Activated CD8-positive, alpha-beta memory T cell treated with anti-CD3 and anti-CD28 coated beads, Interleukin-2, amount 50 U/mL, for 24 hours (primary cell): ENCODE data around the gene HS1BP3.
A peak's percentile ranks its signal among the peaks of the same experiment; 100 is the strongest.

ENCODE experiments used
- DNase-seq: peaks from one replicate; pipeline ENCODE4 v3.0.0-alpha.2; 2020; ENCODE audit errors: extremely low read depth

The HS1BP3 gene

DNA sequence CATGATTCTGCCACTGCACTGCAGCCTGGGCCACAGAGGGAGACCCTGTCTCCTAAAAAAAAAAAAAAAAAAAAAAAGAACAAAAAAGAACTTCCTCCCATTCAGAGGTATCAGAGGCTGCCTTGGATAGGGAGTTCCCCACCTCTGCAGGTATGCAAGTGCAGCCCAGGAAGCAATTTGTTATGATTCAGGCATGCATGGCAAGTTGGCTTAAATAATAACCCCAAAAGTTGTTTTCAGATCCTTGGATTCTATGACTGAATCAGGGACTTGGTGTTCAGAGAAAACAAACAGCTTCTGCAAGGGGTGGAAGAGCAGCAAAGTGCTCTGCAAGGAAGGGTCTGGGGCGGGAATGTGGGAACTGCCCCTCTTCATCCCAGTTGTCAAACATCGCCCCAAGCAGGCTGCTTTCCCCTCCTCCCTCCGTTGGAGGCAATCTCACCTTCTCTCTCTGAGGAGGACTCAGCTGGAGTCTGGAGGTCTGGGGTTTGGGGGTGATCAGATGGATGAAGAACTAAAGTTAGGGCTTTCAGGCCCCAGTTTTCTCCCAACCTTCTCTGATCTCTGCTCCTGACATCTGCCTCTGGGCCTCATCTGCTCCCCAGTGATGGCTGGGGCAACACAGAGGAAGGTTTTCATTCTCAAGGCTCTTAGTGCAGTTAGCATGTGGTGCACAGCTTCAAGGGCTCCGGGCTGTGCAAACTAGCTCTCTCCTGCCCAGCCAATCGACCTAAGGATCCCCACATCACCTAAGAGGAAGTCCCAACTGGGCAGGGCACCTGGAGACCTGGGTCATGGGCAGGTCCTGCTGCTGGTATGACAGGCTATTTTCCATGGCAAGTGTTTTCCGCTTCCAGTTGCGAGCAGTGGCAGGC, 12.5 kb upstream of the HS1BP3 start:
- DNase-seq, result no peak

DNA sequence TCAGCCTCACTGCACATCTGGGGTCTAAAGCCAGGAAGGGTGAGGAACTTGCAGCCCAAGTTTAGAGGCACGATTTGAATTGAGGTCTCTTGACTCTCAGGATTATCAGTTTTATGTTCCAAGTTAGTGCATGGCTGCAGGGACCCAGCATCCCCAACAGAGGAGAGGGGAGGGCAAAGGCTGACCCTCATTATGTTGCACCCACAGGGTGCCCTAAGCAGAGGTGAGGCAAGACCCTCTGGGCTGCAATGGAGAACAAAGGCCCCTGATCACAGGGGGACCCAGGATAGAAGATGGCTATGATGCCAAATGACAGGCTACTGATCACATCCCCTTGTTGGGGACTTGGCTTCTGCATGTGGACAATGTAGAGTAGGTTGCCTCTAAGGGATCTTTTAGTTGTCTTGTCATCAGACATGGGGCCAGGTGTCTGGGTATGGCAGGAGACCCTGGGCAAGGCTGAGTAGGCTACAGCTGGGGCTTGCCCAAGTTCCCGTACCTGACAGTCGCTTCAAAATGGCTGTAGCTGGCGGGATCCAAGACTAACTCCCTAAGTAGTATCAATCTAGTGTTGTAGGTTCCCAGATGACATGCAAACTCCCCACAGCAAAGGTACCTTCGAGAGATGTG, 11.5 kb upstream of the HS1BP3 start:
- no peak for DNase-seq

DNA sequence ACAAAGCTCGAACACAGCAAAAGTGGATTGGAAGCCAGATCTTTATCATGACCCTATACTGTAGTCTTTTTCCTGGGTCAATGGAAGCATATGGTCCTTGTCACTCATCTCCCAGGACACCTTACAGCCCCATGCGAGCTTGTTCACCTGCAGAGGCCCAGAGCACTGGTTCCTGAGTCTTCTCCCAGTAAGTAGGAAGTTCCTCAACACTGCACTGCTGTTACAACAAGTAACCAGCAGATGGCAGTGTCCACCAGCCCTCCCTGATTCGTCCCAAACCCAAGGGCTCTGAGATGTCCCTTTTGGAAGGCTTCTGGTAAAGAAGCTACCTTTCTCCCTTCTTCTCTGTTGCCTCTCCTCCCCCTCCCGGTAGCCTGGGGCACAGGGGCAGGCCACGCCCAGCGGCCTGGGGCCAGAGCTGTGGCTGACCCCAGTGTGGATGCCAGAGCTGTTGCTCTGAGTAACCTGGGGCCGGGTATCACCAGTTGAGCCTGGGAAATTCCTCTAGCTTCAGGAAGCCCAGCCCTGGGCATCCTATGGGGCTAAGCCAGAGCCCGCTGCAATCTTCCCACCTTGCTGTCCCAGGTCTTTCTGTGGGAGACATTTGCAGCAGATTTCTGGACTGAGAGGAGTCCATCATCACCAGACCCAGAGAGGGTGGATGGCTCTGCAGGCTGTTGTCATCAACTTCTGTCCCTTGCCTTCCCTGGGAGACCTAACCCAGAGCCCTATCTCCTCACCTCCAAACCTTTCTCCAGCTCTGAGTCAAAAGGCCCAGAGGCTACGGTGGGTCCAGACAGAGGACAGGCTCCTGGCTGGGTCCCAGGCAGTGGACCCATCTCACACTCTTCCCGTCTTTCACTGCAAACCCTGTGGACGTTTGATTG, 10.8 kb upstream of the HS1BP3 start:
- peak; percentile 23 for DNase-seq

DNA sequence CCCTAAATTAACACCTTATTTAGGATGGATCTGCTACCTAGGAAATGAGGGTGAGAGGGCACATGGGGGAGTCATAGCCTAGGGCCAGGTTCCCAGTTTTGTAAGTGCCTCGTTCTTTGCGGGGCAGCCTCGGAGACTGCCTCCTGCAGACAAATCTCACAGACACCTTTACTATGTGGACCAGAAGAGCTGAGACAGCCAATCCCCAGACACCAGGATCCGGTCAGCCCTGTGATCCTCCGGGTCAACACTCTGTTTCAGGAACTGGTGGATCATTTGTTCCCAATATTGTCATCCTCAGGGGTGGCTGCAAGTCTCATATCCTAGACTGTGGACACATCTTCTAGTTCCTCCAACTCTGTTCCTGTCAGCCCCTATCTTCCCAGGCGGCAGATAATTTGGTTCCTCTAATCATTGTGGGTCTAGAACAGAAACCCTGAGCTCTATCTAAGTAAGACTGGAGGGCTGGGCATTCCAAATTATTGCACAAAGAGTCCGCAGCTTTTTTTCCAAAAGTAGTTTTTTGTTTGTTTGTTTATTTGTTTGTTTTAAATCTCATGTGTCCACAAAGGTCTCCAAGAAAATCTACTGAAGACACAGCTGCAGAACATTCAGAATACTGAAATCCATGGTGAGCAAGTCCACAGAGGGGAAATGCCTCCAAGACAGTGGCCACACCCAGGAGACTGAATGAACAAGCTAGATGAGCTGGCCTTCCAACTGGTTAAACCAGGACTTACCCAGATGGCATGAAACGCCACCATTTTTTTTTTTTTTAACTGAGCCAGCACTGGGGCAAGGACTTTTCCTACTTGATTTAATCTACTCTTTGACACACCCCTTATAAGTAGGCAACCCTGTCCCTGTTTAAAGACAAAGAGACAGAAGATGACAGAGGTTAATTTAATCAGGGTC, 9.9 kb upstream of the HS1BP3 start:
- no peak for DNase-seq

DNA sequence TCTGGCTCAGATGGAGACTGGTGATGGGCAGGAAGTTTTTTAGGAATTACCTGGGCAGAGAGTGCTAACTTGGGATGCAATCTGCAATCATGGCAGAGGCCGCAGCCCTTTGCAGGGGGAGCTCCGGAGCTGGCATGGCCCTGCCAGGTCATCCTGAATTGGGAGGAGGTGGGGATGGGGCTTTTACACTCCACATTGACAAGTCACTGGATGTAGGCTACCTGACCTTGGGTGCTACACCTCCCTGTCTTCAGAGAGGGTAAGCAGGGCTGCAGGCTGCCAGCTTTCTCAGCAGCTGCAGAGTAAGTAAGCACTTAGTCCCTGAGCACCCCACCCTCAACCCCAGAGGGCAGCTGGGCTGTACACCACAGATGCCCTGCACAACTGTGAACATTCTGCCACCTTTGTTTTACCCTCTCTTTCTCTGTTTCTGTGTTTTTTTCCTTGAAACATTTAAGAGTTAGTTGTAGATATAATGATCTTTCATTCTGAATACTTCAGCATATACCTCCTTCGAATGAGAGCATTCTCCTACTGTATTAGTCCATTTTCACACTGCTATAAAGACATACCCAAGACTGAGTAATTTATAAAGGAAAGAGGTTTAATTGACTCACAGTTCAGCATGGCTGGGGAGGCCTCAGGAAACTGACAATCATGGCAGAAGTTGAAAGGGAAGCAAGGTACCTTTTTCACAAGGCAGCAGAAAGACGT, 6.8 kb upstream of the HS1BP3 start:
- DNase-seq, result no peak

DNA sequence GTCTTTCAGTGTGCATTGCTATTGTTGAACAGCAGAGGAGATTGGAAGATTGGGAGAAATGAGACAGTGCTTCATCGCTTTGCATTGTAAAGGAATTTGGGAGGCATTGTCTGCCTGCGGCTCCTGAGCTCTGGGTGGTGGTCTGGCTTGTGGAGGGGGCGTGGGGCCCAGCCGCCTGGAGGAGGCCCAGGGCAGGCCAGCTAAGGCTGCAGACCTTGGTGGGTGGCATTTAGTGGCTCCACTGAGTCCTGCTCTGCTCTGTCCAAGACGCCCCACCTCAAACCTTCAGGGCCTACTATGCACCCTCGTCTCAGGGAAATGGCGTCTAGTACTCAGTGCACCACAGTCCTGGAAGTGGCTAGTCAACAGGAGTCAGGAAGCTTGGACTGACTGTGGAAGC, 5.7 kb upstream of the HS1BP3 start:
- no peak for DNase-seq

DNA sequence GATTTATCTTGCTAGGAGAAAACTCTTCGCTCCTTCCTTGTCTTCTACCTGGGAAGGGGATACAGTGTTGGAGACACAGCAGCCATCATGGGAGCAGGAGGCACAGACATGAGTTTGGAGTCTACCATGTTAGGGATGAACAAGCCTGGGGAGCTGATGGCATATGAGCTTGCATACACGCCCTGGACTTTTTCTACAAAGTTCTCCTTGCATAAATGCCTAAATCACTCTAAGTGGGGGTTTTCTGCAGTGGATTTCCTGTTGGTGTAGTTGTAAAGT, 3.6 kb upstream of the HS1BP3 start:
- no peak for DNase-seq

DNA sequence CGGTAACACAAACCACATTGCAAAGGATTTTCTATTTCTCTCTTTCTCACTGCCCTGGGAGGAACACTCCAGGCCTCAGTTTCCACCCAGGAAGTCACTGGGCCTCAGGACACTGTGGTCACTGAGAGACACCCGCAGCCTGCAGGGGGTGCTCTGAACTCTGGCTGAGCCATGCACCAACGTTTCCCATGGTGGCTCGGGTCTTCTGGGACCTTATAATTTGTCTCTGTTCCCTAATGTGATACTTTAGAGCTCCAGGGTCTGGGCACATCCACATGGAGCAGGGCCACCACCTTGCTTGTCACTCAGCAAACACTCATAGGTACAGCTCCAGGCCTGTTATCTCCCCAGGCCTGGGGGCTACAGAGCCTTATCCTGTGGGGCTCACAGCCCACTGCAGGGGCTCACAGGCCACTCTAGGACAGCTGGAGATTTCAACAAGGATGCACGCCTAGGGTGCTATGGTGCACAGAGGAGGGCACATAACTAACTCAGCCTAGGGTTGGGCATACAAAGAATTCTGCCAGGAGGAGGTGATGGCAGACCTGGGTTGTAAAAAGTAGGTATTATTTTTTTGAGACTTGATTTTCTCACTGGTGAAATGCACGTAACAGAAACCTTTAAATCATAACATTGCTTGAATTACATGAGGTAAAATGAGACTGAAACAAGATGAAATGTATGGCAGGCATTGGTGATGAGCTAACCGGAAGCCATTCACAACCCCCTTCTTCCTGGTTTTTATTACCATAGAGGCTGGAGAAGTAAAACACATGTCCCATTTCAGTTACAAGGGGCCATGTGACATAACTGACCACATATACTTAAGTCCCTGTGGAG, 3.0 kb upstream of the HS1BP3 start:
- DNase-seq, result no peak

DNA sequence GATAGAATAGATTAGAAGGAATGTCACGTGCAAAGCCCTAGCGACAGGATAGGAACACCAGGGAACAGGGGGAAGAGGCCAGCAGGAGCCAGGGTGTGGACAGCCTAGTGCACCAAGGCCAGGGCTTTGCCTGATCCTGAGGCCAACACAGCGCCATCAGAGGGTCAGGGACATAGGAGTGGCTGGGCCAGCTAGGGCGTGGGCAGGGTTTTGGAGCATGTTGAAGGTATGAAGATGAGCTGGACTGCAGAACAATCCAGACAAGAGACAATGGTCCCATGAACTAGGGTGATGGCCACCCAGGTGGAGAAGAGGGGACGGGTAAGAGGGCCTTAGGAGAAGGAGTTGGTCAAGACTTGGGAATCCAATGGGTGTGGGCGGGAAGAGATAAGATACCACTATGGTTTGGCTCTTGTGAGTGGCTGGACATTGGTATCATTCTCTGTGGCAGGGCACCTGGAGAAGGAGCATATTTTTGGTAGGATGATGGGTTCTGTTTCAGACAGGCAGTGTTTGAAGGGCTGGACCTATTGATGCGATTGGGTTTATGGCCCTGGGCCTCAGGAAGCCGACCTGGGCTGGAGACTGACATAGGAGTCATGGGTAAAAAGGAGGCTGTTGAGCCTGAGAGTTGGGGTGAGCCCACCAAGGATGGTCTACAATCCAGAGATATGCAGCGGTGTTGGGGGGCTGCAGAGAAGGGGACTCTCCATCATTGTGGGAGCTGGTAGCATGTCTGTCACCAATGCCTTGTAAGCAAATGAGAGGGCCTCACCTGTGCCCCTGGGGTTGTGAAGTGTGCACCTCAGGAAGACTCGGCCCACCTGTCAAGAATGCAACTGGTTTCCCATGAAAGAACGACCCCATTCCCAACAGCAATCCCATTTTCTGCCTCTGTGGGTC, 2.0 kb upstream of the HS1BP3 start:
- no peak for DNase-seq

DNA sequence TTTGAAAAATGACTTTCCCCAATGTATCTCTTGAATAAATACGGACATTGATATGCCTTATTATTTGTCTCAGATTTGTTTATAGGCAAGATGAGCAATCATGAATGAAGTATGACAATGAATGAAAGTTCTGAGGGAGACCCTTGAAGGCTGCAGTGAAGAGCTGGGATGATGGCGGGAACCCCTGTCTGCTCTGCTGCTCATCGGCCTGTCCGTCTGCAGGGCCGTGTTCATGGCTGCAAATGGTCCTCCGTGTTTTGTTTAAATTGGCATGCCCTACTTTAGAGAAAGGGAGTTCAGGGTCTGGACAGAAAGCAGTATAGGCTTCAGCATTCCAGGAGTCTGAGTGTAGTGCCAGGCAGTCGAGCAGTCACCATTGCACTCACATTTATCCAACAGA, 1.2 kb upstream of the HS1BP3 start:
- DNase-seq, result no peak

DNA sequence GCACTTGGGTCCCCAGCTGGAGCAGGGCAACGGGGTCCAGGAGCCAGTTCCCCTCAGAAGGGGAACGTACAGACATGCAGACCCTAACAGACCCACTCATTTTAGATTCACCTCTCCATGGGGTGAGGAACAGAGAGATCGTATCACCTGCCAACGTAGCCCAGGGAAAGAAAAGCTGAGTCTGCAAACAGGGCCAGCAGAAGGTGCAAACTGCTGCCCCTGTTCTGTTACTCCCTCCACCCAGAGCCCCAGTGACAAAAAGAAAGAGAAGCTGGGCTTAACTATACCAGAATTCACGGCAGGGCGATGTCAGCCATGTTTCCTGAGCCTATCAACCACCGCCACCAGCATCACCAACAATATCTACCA, 817 bp upstream of the HS1BP3 start:
- no peak for DNase-seq

DNA sequence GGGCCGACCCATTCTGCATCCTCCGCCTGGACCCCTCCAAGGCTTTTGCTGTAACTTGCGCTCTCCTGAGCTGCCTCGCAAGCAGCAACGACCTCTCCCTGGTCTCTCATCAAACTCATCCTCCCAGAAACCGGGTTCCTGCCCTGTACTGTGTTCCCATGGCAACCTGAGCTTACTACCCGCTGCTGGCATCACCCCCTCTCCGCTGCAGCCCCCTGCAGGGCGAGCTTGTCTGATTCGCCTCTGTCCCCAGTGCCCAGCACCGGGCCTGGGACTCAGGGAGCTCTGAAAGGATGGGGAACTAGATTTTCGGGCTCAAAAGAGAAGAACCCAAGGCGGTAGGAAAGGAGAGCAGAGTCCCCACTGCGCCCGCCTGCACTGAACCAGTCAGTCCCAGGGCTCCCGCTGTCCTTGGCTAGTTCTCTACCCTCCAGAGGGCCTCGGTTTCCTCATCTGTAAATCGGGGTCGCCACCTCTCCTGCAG, 463 bp downstream of the HS1BP3 start:
- DNase-seq, result no peak

DNA sequence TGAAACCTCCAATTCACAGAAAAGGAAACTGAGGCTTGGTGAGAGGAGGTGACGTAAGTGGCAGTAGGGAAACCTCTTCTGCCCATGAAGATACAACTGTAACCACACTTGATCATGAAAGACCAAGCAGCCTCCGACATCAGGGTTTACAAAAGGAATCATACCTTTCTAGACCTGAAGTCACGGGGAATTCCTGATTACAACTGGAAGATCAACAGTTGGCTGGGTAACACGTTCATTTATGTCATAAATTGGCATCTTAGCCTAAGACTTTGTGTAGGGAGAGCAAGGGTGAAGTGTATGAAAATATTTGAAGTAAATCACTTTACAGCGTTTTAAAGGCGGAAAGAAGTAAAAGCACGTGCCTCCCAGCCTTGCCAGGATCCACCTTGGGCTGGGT, 922 bp downstream of the HS1BP3 start:
- no peak for DNase-seq

DNA sequence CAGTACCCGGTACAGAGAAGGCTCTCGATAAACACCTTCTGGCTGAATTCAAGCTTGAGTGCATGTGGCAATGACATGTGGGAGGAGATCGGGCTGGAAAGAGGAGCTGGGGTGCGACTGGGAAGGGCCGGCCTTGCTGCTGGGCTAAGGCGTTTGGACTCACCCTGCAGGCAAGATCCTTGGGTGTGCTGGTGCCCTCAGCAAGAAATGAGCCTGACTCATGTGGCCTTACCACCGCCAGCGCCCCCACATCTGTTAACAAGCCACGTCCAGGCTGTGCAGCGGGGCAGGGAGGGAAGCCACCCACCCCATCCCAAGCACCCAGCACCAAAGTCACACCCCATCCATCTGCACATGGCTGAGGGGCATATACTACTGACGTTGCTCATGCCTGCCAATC, 1.3 kb downstream of the HS1BP3 start:
- no peak for DNase-seq

DNA sequence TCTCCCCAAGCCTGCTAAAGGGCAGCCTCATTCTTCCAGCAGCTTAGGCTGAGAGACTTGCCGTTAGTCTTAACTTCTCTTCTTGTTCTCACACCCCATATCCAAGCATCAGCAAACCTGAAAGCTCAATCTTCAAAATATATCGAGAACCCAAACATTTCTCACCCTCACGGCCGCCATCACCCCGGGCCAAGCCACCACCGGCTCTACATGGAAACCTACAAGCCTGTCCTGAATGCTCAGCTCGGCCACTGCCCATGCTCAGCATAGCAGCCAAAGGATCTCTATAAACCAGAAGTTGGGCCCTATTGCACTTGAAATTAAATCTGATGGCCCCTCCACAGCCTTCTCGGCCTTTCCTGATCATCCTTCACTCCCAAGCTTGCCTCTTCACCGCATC, 2.1 kb downstream of the HS1BP3 start:
- no peak for DNase-seq

DNA sequence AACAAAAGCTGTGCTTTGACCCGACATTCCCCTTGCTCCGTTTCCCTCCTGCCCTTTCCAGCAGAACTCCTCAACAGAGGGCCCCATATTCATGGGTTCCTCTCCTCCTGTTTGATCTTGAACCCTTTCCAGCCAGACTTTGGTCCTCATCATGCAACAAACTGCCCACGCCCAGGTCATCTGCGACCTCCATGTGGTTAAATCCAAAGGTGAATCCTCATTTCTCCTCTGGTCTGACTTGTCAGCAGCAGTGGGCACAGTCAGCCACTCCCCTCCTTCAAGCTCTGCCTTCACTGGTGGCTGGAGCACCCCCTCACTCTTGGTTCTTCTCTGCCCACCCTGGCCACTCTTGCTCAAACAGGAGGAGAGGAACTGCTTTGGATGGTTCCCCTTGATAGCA, 2.7 kb downstream of the HS1BP3 start:
- no peak for DNase-seq

DNA sequence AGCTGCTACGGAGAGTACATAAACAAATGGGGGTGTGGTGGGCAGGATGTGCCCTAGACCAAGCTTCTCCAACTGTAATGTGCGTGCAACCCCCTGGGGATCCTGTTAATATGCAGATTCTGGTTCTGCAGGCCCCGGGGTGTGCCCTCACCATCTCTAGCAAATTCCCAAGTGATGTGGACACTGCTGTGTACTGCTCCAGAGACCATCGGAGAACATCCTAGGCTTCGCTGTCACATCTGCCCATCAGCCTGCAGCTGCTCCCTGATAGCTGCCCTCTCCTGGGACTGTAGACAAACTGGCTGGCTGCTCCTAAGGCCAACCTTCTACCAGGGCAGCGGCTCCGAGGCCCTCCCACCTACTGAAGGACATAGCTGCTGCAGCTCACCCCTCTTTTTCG, 3.2 kb downstream of the HS1BP3 start:
- DNase-seq, result no peak

DNA sequence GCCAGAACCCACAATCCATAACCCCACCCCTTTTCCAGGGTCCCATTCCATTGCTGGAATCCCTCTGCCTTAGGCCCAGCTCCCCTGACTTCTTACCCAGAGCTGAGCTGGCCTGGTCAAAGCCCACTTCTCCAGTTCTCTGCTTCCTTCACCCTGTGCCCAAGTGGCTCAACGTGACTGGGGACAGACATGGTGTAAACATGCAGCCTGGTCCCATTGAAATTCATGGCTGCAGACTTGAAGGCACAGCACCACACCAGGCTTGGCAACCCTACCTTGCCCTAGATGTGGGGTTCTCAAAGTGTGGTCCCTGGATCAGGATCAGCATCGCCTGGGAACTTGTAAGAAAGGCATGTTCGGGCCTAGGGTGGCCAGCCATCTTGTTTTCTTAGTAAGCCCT, 3.7 kb downstream of the HS1BP3 start:
- no peak for DNase-seq

DNA sequence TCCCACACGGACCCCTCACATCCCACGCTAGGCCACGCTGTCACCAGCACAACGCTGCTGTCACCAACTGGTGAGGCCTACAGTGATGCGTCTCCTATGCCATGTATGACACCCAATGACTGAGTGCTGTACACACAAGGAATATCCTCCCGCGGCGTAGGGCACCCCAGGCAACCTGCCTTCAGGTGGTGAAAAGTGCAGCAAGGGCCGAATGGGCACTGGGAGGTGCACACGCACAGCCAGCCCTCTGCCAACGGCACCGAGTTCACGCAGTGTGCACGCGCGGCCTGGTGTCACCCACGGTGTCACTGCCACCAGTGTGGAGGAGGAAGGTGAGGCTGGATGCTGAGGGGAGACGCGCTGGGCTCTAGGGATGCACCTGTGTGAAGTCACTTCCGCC, 4.5 kb downstream of the HS1BP3 start:
- DNase-seq, result no peak
